Right cardiac atrium (tissue), 5 donors: ENCODE measurements around the gene ADAMTSL3. TPM values are rescaled to one million over a fixed set of nuclear protein-coding genes. Genes with fewer than 3 reads are reported as not detected.

ENCODE experiments used
- polyA plus RNA-seq: library from polyadenylated mRNA; stranded (reverse); fragments of 200-250 nt; gene quantifications from one replicate; pipeline ENCODE4 v1.2.3, GENCODE V29; 2013
- total RNA-seq, 4 donors: library from RNA; stranded (reverse); fragmentation: NEBNext Ultra II Directional; extraction: Animal tissue kit (Norgen Biotek cat#: 25700); gene quantifications; one replicate each; pipeline ENCODE4 v1.2.1, GENCODE V29; 2021
- donor health status: healthy with polysubstance abuse.
- donor health status: DM: no; HTN: yes; CAD: no.
- donor health status: DM: no; HTN: no; CAD: no.
- donor health status: DM: no; HTN: yes; CAD: no; lungs with severe emphysema.
- donor health status: DM: yes; HTN: yes; CAD: no.

ADAMTSL3 gene
- total and polyA plus RNA-seq, 5 donors: 4.7 to 50.2 (median 46.9) TPM

Other genes with a start within 250 kb of the ADAMTSL3 start
- gene SH3GL3, start 206.8 kb upstream of the ADAMTSL3 start, total RNA-seq: 1 to 10 TPM; 1.2 to 4.1 (median 2.4) TPM
- gene SH3GL3, start 206.8 kb upstream of the ADAMTSL3 start, polyA plus RNA-seq: 0.88 TPM